Loucy (cell line): ENCODE measurements around the gene CELF4.

Source experiments
- EZH2phosphoT487 ChIP-seq: fragments of 200-600 bp; IDR thresholded peaks from 2 replicates; pipeline ENCODE4 v1.6.1; 2018; ENCODE audit warnings: antibody characterized with exemption, mild to moderate bottlenecking, moderate library complexity, borderline replicate concordance
- TF ChIP-seq, protein P1 (sequence below): fragments of 200-600 bp; sonication (generic); conservative IDR thresholded peaks from 2 replicates; pipeline ENCODE4 v1.5.1; 2014; ENCODE audit warnings: mild to moderate bottlenecking, antibody characterized with exemption, low read length

DNA sequence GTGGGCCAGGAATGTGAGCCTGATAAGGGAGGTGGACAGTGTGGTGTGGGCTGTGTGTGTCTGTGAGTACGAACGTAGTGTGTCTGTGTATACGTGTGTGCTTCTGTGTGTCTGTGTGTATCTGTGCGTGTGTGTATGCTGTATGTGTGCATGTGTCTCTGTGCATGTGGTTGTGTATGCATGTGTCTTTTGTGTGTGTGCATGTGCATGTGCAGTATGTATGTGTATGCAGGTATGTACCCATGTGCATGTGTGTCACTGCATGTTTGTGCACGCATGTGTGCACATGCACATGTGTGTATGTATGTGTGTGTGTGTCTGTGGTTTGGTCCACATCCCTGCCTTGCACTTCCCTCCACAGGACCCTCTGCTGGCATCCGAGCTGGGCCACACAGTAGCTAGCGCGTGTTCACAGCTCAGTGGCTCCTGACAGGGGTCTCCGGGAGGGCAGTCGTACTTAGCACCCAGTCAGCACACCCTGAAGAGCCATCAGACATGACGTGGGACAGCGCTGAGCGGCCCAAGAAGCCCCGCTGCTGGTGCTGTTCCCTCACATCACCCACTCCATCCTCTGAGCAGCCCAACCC lies 114.3 kb downstream of the CELF4 start:
- TF ChIP-seq, protein P1, sequence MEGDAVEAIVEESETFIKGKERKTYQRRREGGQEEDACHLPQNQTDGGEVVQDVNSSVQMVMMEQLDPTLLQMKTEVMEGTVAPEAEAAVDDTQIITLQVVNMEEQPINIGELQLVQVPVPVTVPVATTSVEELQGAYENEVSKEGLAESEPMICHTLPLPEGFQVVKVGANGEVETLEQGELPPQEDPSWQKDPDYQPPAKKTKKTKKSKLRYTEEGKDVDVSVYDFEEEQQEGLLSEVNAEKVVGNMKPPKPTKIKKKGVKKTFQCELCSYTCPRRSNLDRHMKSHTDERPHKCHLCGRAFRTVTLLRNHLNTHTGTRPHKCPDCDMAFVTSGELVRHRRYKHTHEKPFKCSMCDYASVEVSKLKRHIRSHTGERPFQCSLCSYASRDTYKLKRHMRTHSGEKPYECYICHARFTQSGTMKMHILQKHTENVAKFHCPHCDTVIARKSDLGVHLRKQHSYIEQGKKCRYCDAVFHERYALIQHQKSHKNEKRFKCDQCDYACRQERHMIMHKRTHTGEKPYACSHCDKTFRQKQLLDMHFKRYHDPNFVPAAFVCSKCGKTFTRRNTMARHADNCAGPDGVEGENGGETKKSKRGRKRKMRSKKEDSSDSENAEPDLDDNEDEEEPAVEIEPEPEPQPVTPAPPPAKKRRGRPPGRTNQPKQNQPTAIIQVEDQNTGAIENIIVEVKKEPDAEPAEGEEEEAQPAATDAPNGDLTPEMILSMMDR = no peak
- no peak for TF ChIP-seq EZH2phosphoT487
